Astrocyte (in vitro differentiated cells and primary cell): ENCODE results near the gene MED15.
"Not testable (repeated sequence)": the region's sequence is repeated elsewhere in the genome, so short reads cannot be mapped to it uniquely, and the experiment has no call there.

Experiments used
- CTCF ChIP-seq: IDR thresholded peaks from 2 replicates; pipeline ENCODE4 v1.5.1; 2011; ENCODE audit warnings: low read depth, mild to moderate bottlenecking, inconsistent platforms, low read length, moderate library complexity; ENCODE audit not compliant: insufficient read depth
- EZH2 ChIP-seq: IDR thresholded peaks from 2 replicates; pipeline ENCODE4 v1.6.1; 2012; ENCODE audit warnings: mild to moderate bottlenecking, low read length, inconsistent platforms; ENCODE audit not compliant: insufficient read depth

- not testable (repeated sequence) for TF ChIP-seq CTCF, EZH2
Measured at GRCh38 chr22:20483143-20483506, 24.3 kb upstream of the MED15 start.
